ENCODE data around the gene GZMM. TPM values are rescaled to one million over a fixed set of nuclear protein-coding genes. Genes with fewer than 3 reads are reported as not detected.

GZMM gene
- total and polyA plus RNA-seq, 2 experiments from 2014 or later: 0.29 TPM; not detected in 1

DNA sequence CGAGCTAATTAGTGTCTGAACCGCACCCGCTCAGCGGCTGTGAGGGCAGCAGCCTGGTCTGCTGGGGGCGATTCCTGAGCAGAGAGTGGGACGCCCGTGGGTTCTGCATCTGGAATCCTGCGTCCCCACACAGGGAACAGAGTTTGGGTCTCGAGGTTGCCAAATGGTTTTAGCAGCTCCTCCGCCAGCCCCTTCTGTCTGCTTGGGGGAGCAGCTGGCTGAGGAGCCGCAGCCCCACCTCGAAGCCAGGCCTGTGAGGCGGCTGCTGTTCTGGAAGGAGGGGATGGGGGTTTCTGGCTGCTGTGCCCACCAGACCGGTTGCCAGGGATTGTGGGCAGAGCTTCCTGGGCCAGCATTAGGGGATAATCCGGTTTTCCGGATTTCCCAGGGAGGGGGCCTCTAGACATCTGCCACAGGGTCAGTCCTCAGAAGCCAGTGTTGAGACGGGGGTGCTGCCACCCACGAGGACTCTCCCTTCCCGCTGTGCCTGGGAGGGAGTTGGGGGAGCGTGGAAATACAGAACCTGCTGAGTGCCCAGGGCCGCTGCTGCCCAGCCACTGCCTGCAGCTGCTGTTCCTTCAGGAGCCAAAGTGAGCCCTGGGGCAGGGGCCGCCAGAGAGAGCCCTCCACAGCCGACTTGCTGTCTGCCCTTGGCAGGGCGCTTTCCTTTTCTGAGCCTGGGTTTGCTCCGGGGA, 10.3 kb upstream of the GZMM start (continued):
- TF ChIP-seq, protein P1, sequence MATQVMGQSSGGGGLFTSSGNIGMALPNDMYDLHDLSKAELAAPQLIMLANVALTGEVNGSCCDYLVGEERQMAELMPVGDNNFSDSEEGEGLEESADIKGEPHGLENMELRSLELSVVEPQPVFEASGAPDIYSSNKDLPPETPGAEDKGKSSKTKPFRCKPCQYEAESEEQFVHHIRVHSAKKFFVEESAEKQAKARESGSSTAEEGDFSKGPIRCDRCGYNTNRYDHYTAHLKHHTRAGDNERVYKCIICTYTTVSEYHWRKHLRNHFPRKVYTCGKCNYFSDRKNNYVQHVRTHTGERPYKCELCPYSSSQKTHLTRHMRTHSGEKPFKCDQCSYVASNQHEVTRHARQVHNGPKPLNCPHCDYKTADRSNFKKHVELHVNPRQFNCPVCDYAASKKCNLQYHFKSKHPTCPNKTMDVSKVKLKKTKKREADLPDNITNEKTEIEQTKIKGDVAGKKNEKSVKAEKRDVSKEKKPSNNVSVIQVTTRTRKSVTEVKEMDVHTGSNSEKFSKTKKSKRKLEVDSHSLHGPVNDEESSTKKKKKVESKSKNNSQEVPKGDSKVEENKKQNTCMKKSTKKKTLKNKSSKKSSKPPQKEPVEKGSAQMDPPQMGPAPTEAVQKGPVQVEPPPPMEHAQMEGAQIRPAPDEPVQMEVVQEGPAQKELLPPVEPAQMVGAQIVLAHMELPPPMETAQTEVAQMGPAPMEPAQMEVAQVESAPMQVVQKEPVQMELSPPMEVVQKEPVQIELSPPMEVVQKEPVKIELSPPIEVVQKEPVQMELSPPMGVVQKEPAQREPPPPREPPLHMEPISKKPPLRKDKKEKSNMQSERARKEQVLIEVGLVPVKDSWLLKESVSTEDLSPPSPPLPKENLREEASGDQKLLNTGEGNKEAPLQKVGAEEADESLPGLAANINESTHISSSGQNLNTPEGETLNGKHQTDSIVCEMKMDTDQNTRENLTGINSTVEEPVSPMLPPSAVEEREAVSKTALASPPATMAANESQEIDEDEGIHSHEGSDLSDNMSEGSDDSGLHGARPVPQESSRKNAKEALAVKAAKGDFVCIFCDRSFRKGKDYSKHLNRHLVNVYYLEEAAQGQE (IDR thresholded peaks at IDR 0.05; ENCODE audit: unreplicated experiment): no peak
- TF ChIP-seq EZH2phosphoT487 (IDR thresholded peaks at IDR 0.05; ENCODE audit: unreplicated experiment): no peak
- TF ChIP-seq ZNF114 (CRISPR knock-in tag; IDR thresholded peaks at IDR 0.05): no peak
- TF ChIP-seq, protein P2, sequence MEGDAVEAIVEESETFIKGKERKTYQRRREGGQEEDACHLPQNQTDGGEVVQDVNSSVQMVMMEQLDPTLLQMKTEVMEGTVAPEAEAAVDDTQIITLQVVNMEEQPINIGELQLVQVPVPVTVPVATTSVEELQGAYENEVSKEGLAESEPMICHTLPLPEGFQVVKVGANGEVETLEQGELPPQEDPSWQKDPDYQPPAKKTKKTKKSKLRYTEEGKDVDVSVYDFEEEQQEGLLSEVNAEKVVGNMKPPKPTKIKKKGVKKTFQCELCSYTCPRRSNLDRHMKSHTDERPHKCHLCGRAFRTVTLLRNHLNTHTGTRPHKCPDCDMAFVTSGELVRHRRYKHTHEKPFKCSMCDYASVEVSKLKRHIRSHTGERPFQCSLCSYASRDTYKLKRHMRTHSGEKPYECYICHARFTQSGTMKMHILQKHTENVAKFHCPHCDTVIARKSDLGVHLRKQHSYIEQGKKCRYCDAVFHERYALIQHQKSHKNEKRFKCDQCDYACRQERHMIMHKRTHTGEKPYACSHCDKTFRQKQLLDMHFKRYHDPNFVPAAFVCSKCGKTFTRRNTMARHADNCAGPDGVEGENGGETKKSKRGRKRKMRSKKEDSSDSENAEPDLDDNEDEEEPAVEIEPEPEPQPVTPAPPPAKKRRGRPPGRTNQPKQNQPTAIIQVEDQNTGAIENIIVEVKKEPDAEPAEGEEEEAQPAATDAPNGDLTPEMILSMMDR (conservative IDR thresholded peaks at IDR 0.05; ENCODE audit: low read depth in 2 of 2): no peak
- no peak for TF ChIP-seq ZNF331 (CRISPR knock-in tag; IDR thresholded peaks at IDR 0.05; ENCODE audit: low read depth)
- TF ChIP-seq NANOG (IDR thresholded peaks at IDR 0.05; ENCODE audit: borderline replicate concordance): no peak
- no peak for TF ChIP-seq CREB1 (CRISPR knock-in tag; IDR thresholded peaks at IDR 0.05; ENCODE audit: low read depth)
- TF ChIP-seq POLR2AphosphoS5 (IDR thresholded peaks at IDR 0.05; ENCODE audit: low read depth): no peak
- TF ChIP-seq, protein P3, sequence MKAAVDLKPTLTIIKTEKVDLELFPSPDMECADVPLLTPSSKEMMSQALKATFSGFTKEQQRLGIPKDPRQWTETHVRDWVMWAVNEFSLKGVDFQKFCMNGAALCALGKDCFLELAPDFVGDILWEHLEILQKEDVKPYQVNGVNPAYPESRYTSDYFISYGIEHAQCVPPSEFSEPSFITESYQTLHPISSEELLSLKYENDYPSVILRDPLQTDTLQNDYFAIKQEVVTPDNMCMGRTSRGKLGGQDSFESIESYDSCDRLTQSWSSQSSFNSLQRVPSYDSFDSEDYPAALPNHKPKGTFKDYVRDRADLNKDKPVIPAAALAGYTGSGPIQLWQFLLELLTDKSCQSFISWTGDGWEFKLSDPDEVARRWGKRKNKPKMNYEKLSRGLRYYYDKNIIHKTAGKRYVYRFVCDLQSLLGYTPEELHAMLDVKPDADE (IDR thresholded peaks at IDR 0.05): no peak
- TF ChIP-seq EZH2 (IDR thresholded peaks at IDR 0.05; ENCODE audit: low read depth, unreplicated experiment): no peak
- TF ChIP-seq STAT1 (IDR thresholded peaks at IDR 0.05; ENCODE audit: unreplicated experiment): no peak

DNA sequence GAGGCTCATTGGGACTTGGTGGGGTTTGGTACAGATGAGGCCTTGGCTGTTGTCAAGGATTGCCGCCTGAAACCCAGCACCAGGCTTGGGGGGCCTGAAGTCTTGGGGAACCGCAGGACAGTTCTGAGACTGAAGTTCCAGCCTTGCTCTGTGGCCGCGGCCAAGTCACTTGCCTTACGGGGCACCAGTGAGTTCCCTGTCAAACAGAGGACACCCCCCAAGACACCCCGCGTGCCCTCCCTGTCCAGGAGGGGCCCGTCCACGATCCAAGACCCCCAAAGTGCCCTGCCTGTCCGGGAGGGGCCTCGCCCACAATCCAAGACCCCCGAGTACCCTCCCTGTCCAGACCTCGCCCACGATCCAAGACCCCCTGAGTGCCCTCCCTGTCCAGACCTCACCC, 9.8 kb upstream of the GZMM start:
- Histone ChIP-seq H3K4me2 (peak overlapping the region; percentile 94; the same call in 1 of the 2 replicates), H3K9me2 (ENCODE audit: insufficient read depth) (no peaks in the 10 kb centered on the region), H2AFZ (no peak overlapping the region), H3K27ac (ENCODE audit: low read depth) (no peak overlapping the region), H3K4me1 (ENCODE audit: insufficient read depth) (no peaks in the 10 kb centered on the region; the same call in 1 of the 2 replicates), H3K36me3 (ENCODE audit: insufficient read depth) (no peaks in the 10 kb centered on the region; the same call in 1 of the 2 replicates), H3K4me3 (no peak overlapping the region), H3K27me3 (ENCODE audit: insufficient read depth) (no peaks in the 10 kb centered on the region), H3F3A (replicated peaks; ENCODE audit: low read depth) (peaks cover 13% of the 10 kb centered on the region), H4K20me1 (replicated peaks; ENCODE audit: insufficient read depth) (peaks cover 17% of the 10 kb centered on the region), H3K79me2 (replicated peaks; ENCODE audit: insufficient read depth) (peaks cover 25% of the 10 kb centered on the region)
- Mint-ChIP-seq H3K4me1 (peaks cover 5% of the 10 kb centered on the region), H3K4me3 (peak overlapping the region; percentile 87; the same call in 1 of the 3 replicates), H3K36me3 (ENCODE audit: low read depth) (peaks cover 21% of the 10 kb centered on the region), H3K9me3 (peaks cover 2% of the 10 kb centered on the region; the same call in 1 of the 3 replicates), H3K27me3 (ENCODE audit: insufficient read depth, low read depth, poor library complexity) (peaks cover 15% of the 10 kb centered on the region), H3K27ac (no peak overlapping the region)
- DNase-seq (ENCODE audit: low spot score) (no peak), ATAC-seq (no peak)
- no peak for TF ChIP-seq NANOG (IDR thresholded peaks at IDR 0.05; ENCODE audit: borderline replicate concordance)
- no peak for TF ChIP-seq EZH2 (IDR thresholded peaks at IDR 0.05; ENCODE audit: low read depth, unreplicated experiment)
- TF ChIP-seq STAT1 (IDR thresholded peaks at IDR 0.05; ENCODE audit: unreplicated experiment): no peak
- no peak for TF ChIP-seq JUNB (IDR thresholded peaks at IDR 0.05; ENCODE audit: unreplicated experiment)

Data from GM23338 (cell line).